WTC11 (cell line): ENCODE results near the gene CIP2A. TPM values are rescaled to one million over a fixed set of nuclear protein-coding genes. Genes with fewer than 3 reads are reported as not detected.

Experiments used
- ATAC-seq: fragments of 200-7000 bp; cut with Tn5 transposase; 2 replicates; pipeline ENCODE4 v1.10.0; 2021; ENCODE audit warnings: mild to moderate bottlenecking, moderate library complexity
- CTCF ChIA-PET: fragments of 300-600 bp; sonication (Branson Sonifier 250); formaldehyde crosslinking; loops from one replicate; lab custom pipeline; 2021; ENCODE audit warnings: antibody characterized with exemption; lab: Charles Lee
- POLR2A ChIA-PET: fragments of 350-600 bp; sonication (Branson Sonifier 250); formaldehyde crosslinking; loops from one replicate; lab custom pipeline; 2021; ENCODE audit warnings: antibody characterized with exemption; lab: Charles Lee
- DNase-seq: peaks from one replicate; pipeline ENCODE4 v3.0.0; 2021; ENCODE audit warnings: low spot score
- H3K27ac Mint-ChIP-seq: 2 replicates; pipeline ENCODE4 v1.8.0; 2021; ENCODE audit warnings: mixed read lengths
- H3K27me3 Mint-ChIP-seq: 2 replicates; pipeline ENCODE4 v1.8.0; 2021; ENCODE audit warnings: low read depth, mild to moderate bottlenecking, moderate library complexity, mixed read lengths
- H3K36me3 Mint-ChIP-seq: 2 replicates; pipeline ENCODE4 v1.8.0; 2021; ENCODE audit warnings: mixed read lengths
- H3K4me1 Mint-ChIP-seq: 2 replicates; pipeline ENCODE4 v1.8.0; 2022; ENCODE audit warnings: mixed read lengths
- H3K4me3 Mint-ChIP-seq: 2 replicates; pipeline ENCODE4 v1.8.0; 2021; ENCODE audit warnings: mild to moderate bottlenecking, moderate library complexity, mixed read lengths
- H3K9me3 Mint-ChIP-seq: 2 replicates; pipeline ENCODE4 v1.8.0; 2021; ENCODE audit warnings: mixed read lengths
- AFF4 ChIP-seq: sonication (generic); formaldehyde crosslinking; IDR thresholded peaks from 2 replicates; pipeline ENCODE4 v1.8.1; 2023; ENCODE audit warnings: mild to moderate bottlenecking, missing genetic modification reagents, borderline replicate concordance
- CBFB ChIP-seq: sonication (generic); formaldehyde crosslinking; IDR thresholded peaks from 2 replicates; pipeline ENCODE4 v1.8.1; 2022; ENCODE audit warnings: mild to moderate bottlenecking, low read depth, missing genetic modification reagents
- ERG ChIP-seq: fragments of 250-450 bp; sonication (Bioruptor Pico); IDR thresholded peaks from 2 replicates; pipeline ENCODE4 v1.8.0; 2021; ENCODE audit warnings: mild to moderate bottlenecking
- ESRRA ChIP-seq: sonication (generic); formaldehyde crosslinking; IDR thresholded peaks from 2 replicates; pipeline ENCODE4 v1.8.1; 2022; ENCODE audit warnings: mild to moderate bottlenecking, missing genetic modification reagents, borderline replicate concordance
- ETV6 ChIP-seq: sonication (generic); formaldehyde crosslinking; IDR thresholded peaks from 2 replicates; pipeline ENCODE4 v1.8.1; 2022; ENCODE audit warnings: mild to moderate bottlenecking, missing genetic modification reagents
- FOXP1 ChIP-seq: sonication (generic); formaldehyde crosslinking; IDR thresholded peaks from 2 replicates; pipeline ENCODE4 v1.8.0; 2022; ENCODE audit warnings: missing genetic modification reagents, mild to moderate bottlenecking, moderate library complexity, borderline replicate concordance
- FOXP4 ChIP-seq: sonication (generic); formaldehyde crosslinking; IDR thresholded peaks from 2 replicates; pipeline ENCODE4 v1.8.0; 2022; ENCODE audit warnings: mild to moderate bottlenecking, missing genetic modification reagents
- GTF2I ChIP-seq: fragments of 250-450 bp; sonication (Bioruptor Pico); conservative IDR thresholded peaks from 2 replicates; pipeline ENCODE4 v1.4.0; 2021; ENCODE audit warnings: mild to moderate bottlenecking
- JUN ChIP-seq: sonication (generic); formaldehyde crosslinking; IDR thresholded peaks from 2 replicates; pipeline ENCODE4 v1.8.0; 2023; ENCODE audit warnings: mild to moderate bottlenecking, missing genetic modification reagents
- KAT7 ChIP-seq: sonication (generic); formaldehyde crosslinking; IDR thresholded peaks from 2 replicates; pipeline ENCODE4 v1.8.1; 2023; ENCODE audit warnings: missing genetic modification reagents, mild to moderate bottlenecking, borderline replicate concordance
- MXD4 ChIP-seq: fragments of 250-450 bp; sonication (Bioruptor Pico); IDR thresholded peaks from 2 replicates; pipeline ENCODE4 v1.8.0; 2021; ENCODE audit warnings: mild to moderate bottlenecking, moderate library complexity, borderline replicate concordance
- NFATC4 ChIP-seq: fragments of 250-450 bp; sonication (Bioruptor Pico); IDR thresholded peaks from 2 replicates; pipeline ENCODE4 v1.9.0; 2021; ENCODE audit warnings: mild to moderate bottlenecking
- SMAD3 ChIP-seq: sonication (generic); formaldehyde crosslinking; IDR thresholded peaks from 2 replicates; pipeline ENCODE4 v1.8.0; 2022; ENCODE audit warnings: missing genetic modification reagents, mild to moderate bottlenecking, borderline replicate concordance
- SMAD4 ChIP-seq: sonication (generic); formaldehyde crosslinking; IDR thresholded peaks from 2 replicates; pipeline ENCODE4 v1.8.0; 2022; ENCODE audit warnings: mild to moderate bottlenecking, missing genetic modification reagents
- SOX15 ChIP-seq: fragments of 250-450 bp; sonication (Bioruptor Pico); IDR thresholded peaks from 2 replicates; pipeline ENCODE4 v1.9.0; 2021; ENCODE audit warnings: mild to moderate bottlenecking
- TEAD4 ChIP-seq: sonication (generic); formaldehyde crosslinking; IDR thresholded peaks from 2 replicates; pipeline ENCODE4 v1.8.0; 2022; ENCODE audit warnings: mild to moderate bottlenecking, missing genetic modification reagents
- USF2 ChIP-seq: sonication (generic); formaldehyde crosslinking; IDR thresholded peaks from 2 replicates; pipeline ENCODE4 v1.8.1; 2023; ENCODE audit warnings: mild to moderate bottlenecking, missing genetic modification reagents, moderate library complexity
- ZMAT4 ChIP-seq: fragments of 250-450 bp; sonication (Bioruptor Pico); IDR thresholded peaks from 2 replicates; pipeline ENCODE4 v1.9.0; 2021; ENCODE audit warnings: mild to moderate bottlenecking
- ZNF232 ChIP-seq: sonication (generic); formaldehyde crosslinking; IDR thresholded peaks from 2 replicates; pipeline ENCODE4 v1.8.0; 2022; ENCODE audit warnings: mild to moderate bottlenecking, missing genetic modification reagents
- ZNF416 ChIP-seq: fragments of 250-450 bp; sonication (Bioruptor Pico); IDR thresholded peaks from 2 replicates; pipeline ENCODE4 v1.9.0; 2021; ENCODE audit warnings: mild to moderate bottlenecking, inconsistent platforms
- total RNA-seq: library from RNA; stranded (reverse); gene quantifications from 3 replicates; pipeline ENCODE4 v1.2.3, GENCODE V29; 2021
- TF ChIP-seq, protein P1 (sequence below): sonication (generic); formaldehyde crosslinking; IDR thresholded peaks from 2 replicates; pipeline ENCODE4 v1.8.1; 2022; ENCODE audit warnings: low read depth, missing genetic modification reagents, borderline replicate concordance
- TF ChIP-seq, protein P2 (sequence below): sonication (generic); formaldehyde crosslinking; IDR thresholded peaks from 2 replicates; pipeline ENCODE4 v1.8.1; 2023; ENCODE audit warnings: mild to moderate bottlenecking, missing genetic modification reagents, moderate library complexity

The CIP2A gene
- total RNA-seq, 1 experiment from 2014 or later = 32.8 TPM

DNA sequence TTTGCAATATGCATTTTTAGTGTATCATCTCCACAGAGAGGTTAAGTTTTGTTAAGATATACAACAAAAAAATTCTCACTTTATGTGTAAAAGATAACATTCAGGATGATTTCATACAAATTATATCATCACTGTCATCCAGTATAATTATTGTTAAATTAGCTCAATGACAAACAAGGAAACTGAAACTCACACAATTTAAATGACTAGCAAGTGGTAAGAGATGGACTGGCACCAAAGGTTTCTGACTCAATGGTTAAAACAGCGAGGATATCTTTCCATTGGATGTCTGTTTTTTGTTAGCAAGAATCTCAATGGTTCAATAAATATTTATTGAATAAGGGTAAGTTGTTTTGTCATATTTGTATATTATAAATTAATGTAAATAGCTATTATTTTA is 22.6 kb downstream of the CIP2A start (continued):
- TF ChIP-seq, protein P1, sequence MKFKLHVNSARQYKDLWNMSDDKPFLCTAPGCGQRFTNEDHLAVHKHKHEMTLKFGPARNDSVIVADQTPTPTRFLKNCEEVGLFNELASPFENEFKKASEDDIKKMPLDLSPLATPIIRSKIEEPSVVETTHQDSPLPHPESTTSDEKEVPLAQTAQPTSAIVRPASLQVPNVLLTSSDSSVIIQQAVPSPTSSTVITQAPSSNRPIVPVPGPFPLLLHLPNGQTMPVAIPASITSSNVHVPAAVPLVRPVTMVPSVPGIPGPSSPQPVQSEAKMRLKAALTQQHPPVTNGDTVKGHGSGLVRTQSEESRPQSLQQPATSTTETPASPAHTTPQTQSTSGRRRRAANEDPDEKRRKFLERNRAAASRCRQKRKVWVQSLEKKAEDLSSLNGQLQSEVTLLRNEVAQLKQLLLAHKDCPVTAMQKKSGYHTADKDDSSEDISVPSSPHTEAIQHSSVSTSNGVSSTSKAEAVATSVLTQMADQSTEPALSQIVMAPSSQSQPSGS (CRISPR knock-in tag) = no peak
- TF ChIP-seq ERG (CRISPR knock-in tag) = no peak
- no peak for TF ChIP-seq ETV6 (CRISPR knock-in tag)
- no peak for TF ChIP-seq TEAD4 (CRISPR knock-in tag)
- TF ChIP-seq, all 79 proteins: peak for 0

GRCh38 chr3:108565506-108565905 is 23.7 kb downstream of the CIP2A start:
- peaks cover 31% of the 10 kb centered on the region for H3K36me3 Mint-ChIP-seq
- POLR2A ChIA-PET = no interaction called here
- no peak for TF ChIP-seq FOXP1
- TF ChIP-seq MXD4 (CRISPR knock-in tag) = no peak
- TF ChIP-seq, all 79 proteins: peak for 0
- ATAC-seq (no peak), DNase-seq (no peak)
- CTCF ChIA-PET = interaction anchor here (1.0 kb wide), 1 partner anchor 13 kb away, joined by 4 read pairs; no protein-coding TSS in a partner anchor
- no peaks in the 10 kb centered on the region for H3K4me1 Mint-ChIP-seq
- H3K4me3 Mint-ChIP-seq = no peak overlapping the region
- H3K27me3 Mint-ChIP-seq = no peaks in the 10 kb centered on the region
- H3K27ac Mint-ChIP-seq = no peak overlapping the region
- H3K9me3 Mint-ChIP-seq = no peaks in the 10 kb centered on the region

DNA sequence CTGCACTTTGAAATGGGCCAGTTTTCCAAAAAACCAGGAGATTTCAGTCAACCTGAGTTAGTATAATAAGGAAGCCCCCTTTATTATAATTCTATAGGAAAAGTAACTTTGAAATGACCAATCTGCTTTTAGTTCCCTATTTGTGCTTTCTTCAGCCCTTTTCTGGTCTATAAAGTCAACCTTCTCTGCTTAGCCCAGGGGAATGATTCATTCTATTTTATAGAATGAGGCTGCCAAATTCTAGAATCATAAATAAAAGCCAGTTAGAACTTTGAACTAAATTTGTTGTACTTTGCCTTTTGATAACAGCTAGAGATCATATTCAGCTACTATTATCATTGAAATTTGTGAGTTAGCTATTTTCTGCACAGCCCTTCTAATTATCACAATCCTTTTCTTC is 24.7 kb downstream of the CIP2A start:
- H3K27me3 Mint-ChIP-seq = no peaks in the 10 kb centered on the region
- TF ChIP-seq ZNF416 (CRISPR knock-in tag) (no peak), KAT7 (no peak), SMAD4 (CRISPR knock-in tag) (no peak), CBFB (CRISPR knock-in tag) (no peak), ESRRA (CRISPR knock-in tag) (no peak), SMAD3 (CRISPR knock-in tag) (no peak), ZNF232 (no peak)
- TF ChIP-seq, protein P2, sequence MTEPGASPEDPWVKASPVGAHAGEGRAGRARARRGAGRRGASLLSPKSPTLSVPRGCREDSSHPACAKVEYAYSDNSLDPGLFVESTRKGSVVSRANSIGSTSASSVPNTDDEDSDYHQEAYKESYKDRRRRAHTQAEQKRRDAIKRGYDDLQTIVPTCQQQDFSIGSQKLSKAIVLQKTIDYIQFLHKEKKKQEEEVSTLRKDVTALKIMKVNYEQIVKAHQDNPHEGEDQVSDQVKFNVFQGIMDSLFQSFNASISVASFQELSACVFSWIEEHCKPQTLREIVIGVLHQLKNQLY (CRISPR knock-in tag) = no peak
- ChIA-PET CTCF (no interaction called here), POLR2A (no interaction called here)
- DNase-seq (no peak), ATAC-seq (no peak)
- no peak overlapping the region for H3K27ac Mint-ChIP-seq
- no peaks in the 10 kb centered on the region for H3K9me3 Mint-ChIP-seq
- H3K36me3 Mint-ChIP-seq = peaks cover 32% of the 10 kb centered on the region
- no peak overlapping the region for H3K4me3 Mint-ChIP-seq
- H3K4me1 Mint-ChIP-seq = no peaks in the 10 kb centered on the region

DNA sequence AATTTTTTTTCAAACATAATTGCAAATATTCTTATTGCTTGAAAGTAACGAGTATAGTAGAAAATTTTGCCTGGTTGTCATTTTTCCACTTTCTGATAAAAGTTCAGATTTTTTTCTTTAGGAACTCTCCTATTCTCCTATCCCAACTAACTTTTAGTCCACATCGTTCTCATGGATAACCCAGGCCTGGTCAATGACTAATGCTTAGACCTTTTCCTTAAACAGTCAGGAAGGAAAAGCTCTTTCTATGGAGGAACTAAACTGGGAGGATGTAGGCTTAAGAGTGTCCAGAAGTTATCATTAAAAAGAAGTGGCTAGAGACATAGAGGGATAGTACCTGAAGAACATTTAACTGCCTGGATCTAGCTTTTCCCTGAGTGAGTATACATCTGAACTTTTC is 26.7 kb downstream of the CIP2A start:
- CTCF ChIA-PET = no interaction called here
- POLR2A ChIA-PET = interaction anchor here (0.5 kb wide), 1 partner anchor 65 kb away, joined by 7 read pairs; no protein-coding TSS in a partner anchor
- TF ChIP-seq GTF2I (no peak), NFATC4 (no peak), AFF4 (CRISPR knock-in tag) (no peak), JUN (CRISPR knock-in tag) (no peak), SOX15 (CRISPR knock-in tag) (no peak), ESRRA (CRISPR knock-in tag) (no peak), USF2 (CRISPR knock-in tag) (no peak), ZMAT4 (no peak), FOXP4 (CRISPR knock-in tag) (no peak)

More for the DNA sequence above, 26.7 kb downstream of the CIP2A start:
- DNase-seq (no peak), ATAC-seq (no peak)
- Mint-ChIP-seq H3K9me3 (no peaks in the 10 kb centered on the region), H3K36me3 (peaks cover 43% of the 10 kb centered on the region), H3K4me3 (no peak overlapping the region), H3K4me1 (no peaks in the 10 kb centered on the region), H3K27me3 (no peaks in the 10 kb centered on the region), H3K27ac (no peak overlapping the region)
